Tibial nerve (tissue), 4 donors: ENCODE measurements around the gene PHTF2.

Experiments used
- EP300 ChIP-seq, 2 donors: sonication (generic); formaldehyde crosslinking; IDR thresholded peaks; one replicate each; pipeline ENCODE4 v1.6.1; 2017; ENCODE audit warnings: antibody characterized with exemption in 2 of 2, mild to moderate bottlenecking in 1 of 2
- POLR2A ChIP-seq, 2 donors: fragments of 450-650 bp; IDR thresholded peaks; one replicate each; pipeline ENCODE4 v1.6.1; 2017; ENCODE audit warnings: antibody characterized with exemption in 2 of 2, mild to moderate bottlenecking in 2 of 2, moderate library complexity in 2 of 2
- TF ChIP-seq, protein P1 (sequence below), 5 experiments: fragments of 200-600 bp in 3 of 5; fragments of 450-650 bp in 2 of 5; sonication (generic) in 3 of 5; IDR thresholded peaks; one replicate each; pipeline ENCODE4 v1.5.1; 2016 to 2019; ENCODE audit warnings: antibody characterized with exemption in 5 of 5, mild to moderate bottlenecking in 3 of 5, moderate library complexity in 2 of 5

DNA sequence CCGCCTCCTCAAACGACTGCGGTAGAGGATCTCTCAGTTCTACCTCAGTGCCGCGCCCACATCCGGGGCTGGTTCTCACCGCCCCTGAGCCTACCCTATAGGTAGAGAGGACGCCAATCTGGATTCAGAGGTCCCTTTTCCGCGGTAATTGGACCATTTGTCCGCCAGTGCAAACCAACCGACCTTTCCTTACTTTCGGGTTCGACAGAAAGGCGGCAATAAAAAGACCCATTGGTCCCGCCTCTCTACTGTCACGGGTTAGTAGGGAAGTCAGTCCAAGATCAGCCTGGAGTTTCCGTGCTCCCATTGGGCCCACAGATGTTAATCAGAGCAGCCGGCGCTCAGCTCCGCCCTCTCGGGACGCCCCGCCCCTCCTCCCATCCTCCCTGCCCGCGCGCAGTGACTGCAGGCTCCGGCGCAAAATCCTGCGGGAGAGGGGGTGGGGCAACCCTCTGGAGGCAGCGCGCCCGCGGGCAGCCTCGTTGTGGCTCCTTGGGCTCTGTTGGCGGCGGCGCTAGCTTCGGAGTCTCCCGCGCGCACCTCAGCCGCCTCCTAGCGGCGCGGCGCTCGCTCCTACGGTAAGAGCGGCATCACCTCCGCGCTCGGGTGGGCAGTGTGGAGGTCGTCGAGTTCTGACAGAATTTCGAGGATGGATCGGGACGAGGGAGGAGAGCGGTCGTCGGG, at the start of gene PHTF2, which contains the start of gene TMEM60:
- TF ChIP-seq, protein P1, sequence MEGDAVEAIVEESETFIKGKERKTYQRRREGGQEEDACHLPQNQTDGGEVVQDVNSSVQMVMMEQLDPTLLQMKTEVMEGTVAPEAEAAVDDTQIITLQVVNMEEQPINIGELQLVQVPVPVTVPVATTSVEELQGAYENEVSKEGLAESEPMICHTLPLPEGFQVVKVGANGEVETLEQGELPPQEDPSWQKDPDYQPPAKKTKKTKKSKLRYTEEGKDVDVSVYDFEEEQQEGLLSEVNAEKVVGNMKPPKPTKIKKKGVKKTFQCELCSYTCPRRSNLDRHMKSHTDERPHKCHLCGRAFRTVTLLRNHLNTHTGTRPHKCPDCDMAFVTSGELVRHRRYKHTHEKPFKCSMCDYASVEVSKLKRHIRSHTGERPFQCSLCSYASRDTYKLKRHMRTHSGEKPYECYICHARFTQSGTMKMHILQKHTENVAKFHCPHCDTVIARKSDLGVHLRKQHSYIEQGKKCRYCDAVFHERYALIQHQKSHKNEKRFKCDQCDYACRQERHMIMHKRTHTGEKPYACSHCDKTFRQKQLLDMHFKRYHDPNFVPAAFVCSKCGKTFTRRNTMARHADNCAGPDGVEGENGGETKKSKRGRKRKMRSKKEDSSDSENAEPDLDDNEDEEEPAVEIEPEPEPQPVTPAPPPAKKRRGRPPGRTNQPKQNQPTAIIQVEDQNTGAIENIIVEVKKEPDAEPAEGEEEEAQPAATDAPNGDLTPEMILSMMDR (IDR thresholded peaks at IDR 0.05) = peak; percentile 22 to 72 (median 34)
- TF ChIP-seq EP300 (IDR thresholded peaks at IDR 0.05) = peak; percentile 12 to 95
- peak; percentile 48 to 71 for TF ChIP-seq POLR2A (IDR thresholded peaks at IDR 0.05)
